Measurements from ENCODE around the gene GRID1. TPM values are rescaled to one million over a fixed set of nuclear protein-coding genes. Genes with fewer than 3 reads are reported as not detected.

Gene GRID1
- total RNA-seq, 3 donors from 2014 or later: 0.61 to 1.9 (median 0.87) TPM

DNA sequence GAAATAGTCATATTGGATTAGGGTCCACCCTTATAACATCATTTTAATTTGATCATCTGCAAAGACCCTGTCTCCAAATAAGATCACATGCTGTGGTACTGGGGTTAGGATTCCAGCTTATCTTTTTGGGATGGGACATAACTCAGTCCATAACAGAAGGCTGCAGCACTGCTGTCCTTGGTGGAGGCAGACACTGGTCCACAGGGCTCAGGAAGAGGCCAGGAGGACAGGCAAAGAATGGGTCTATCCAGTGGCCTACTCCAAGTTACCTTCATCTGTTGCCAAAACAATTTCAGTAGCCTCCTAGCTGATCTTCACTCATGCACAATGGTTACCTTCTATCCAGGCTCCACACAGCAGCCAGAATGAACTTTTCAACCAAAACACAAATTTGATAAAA lies 387.0 kb downstream of the GRID1 start:
- no peaks in the 10 kb centered on the region for H3K4me1 ChIP-seq (ENCODE audit: low read depth)
- intact Hi-C loops (cut with DNase I, micrococcal nuclease): no loop called here
- ATAC-seq: no peak
- no peak for DNase-seq
- no peak for TF ChIP-seq CTCF (IDR thresholded peaks at IDR 0.05)
- no peaks in the 10 kb centered on the region for H3K36me3 ChIP-seq (ENCODE audit: low read depth)
- H3K4me3 ChIP-seq: no peak overlapping the region
- H3K9me3 ChIP-seq: no peaks in the 10 kb centered on the region

DNA sequence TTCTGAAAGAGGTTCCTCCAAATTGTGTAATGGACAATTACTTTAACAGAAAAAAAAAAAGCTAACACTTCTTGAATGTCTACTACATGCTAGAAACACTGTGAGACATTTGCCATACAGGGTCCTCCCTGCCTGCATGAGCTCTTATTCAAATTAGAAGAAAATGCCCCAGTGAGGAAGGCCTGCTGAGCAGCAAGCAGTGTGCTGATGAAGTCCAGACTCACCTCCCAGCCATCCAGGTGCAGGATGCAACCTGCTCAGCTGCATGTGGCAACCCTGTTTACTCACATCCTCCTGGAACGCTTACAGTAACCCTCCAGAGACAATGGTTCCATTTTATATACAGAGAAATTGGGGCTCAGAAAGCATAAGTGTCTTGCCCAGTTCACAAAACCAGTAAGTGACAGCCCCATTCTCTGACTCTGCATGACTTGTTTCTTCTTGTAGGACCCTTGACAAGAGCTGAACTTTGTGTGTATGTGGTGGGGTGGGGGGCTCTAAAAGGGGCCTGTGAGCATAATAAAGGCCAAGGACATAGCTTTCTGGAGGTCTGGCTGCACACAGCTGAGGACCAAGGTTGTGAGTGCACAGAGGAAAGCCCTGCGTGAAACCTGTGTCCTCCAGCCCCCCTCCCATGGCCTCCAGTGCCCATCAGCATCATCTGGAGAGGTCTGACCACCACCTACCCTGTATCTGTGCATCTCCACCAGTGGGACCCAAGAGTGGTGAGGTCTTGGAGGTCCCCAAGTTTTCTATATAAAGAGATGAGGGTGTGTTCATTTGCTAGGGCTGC lies 387.8 kb downstream of the GRID1 start:
- no peak overlapping the region for H3K4me3 ChIP-seq
- intact Hi-C loops (cut with DNase I, micrococcal nuclease): no loop called here
- no peaks in the 10 kb centered on the region for H3K9me3 ChIP-seq
- DNase-seq (no peak), ATAC-seq (no peak)
- H3K36me3 ChIP-seq (ENCODE audit: low read depth): no peaks in the 10 kb centered on the region
- H3K4me1 ChIP-seq (ENCODE audit: low read depth): no peaks in the 10 kb centered on the region
- no peak for TF ChIP-seq CTCF (IDR thresholded peaks at IDR 0.05)

DNA sequence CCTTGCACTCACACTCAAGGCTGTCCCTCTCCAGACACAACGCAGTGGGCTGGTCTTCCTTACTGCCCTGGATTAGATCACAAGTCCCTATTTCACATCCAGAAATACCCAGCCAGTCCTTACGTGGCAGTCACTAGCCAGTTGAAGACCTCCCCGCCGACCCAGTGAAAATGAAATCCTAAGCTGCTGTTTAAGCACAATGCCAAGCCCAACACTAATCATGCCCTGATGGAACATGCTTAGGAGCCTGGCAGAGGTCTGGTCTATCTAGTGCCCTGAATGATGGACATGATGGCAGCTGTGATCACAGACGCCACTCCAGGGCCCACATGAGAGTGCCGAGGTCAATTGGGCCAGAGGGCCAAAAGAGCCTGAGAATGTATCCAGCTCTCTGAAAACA lies 389.0 kb downstream of the GRID1 start:
- Histone ChIP-seq H3K9me3 (no peaks in the 10 kb centered on the region), H3K36me3 (ENCODE audit: low read depth) (no peaks in the 10 kb centered on the region), H3K4me3 (no peak overlapping the region), H3K4me1 (ENCODE audit: low read depth) (no peaks in the 10 kb centered on the region)
- DNase-seq (no peak), ATAC-seq (no peak)
- intact Hi-C loops (cut with DNase I, micrococcal nuclease): no loop called here
- no peak for TF ChIP-seq CTCF (IDR thresholded peaks at IDR 0.05)

DNA sequence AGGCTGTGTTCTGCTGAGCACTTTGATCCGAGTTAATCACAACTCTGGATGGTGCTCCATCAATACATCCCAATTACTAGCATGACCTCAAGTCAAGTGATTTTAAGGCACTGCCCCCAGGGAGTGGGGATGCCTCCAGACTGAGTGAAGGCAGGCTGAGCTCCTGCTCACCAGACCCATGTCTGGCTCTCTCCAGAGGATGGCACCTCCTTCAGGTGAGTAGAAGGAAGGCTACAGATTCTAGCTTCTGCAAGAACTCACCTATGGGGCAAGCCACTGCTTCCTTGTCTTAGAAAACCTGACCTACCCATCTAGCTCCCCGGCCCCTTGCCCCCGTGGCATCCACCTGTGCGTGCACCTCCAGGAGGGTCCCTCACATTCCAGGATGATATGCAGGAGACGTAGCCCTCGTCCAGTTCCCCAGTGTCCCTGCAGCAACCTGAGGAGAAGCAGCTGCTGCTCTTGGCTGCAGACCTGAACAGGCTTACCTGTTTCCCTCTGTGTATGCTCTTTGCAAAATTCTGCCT lies 390.3 kb downstream of the GRID1 start:
- DNase-seq: no peak
- TF ChIP-seq CTCF (IDR thresholded peaks at IDR 0.05): no peak
- Histone ChIP-seq H3K9me3 (peaks cover 3% of the 10 kb centered on the region), H3K36me3 (ENCODE audit: low read depth) (no peaks in the 10 kb centered on the region), H3K4me1 (ENCODE audit: low read depth) (no peaks in the 10 kb centered on the region), H3K4me3 (no peak overlapping the region)
- ATAC-seq: no peak
- intact Hi-C loops (cut with DNase I, micrococcal nuclease): no loop called here

GRCh38 chr10:85971494-85971893 lies 395.1 kb downstream of the GRID1 start:
- no peak for DNase-seq
- no peak overlapping the region for H3K4me3 ChIP-seq

More at GRCh38 chr10:85971494-85971893, 395.1 kb downstream of the GRID1 start:
- Histone ChIP-seq H3K36me3 (ENCODE audit: low read depth) (no peaks in the 10 kb centered on the region), H3K4me1 (ENCODE audit: low read depth) (no peaks in the 10 kb centered on the region), H3K9me3 (peaks cover 3% of the 10 kb centered on the region)
- intact Hi-C loops (cut with DNase I, micrococcal nuclease): no loop called here
- no peak for TF ChIP-seq CTCF (IDR thresholded peaks at IDR 0.05)
- ATAC-seq: no peak
